Nephron progenitor cell (in vitro differentiated cells): ENCODE data around the gene THOC2.
"Not testable (repeated sequence)": the region's sequence is repeated elsewhere in the genome, so short reads cannot be mapped to it uniquely, and the experiment has no call there.

Source experiments
- DNase-seq: peaks from one replicate; pipeline ENCODE4 v3.0.0; 2021
- H3K27ac Mint-ChIP-seq: 2 replicates; pipeline ENCODE4 v1.8.0; 2021; ENCODE audit warnings: mild to moderate bottlenecking, moderate library complexity, mixed read lengths
- H3K27me3 Mint-ChIP-seq: 2 replicates; pipeline ENCODE4 v1.8.0; 2021; ENCODE audit warnings: mild to moderate bottlenecking, low read depth, mixed read lengths; ENCODE audit not compliant: poor library complexity
- H3K36me3 Mint-ChIP-seq: 2 replicates; pipeline ENCODE4 v1.8.0; 2021; ENCODE audit warnings: low read depth, mixed read lengths
- H3K4me1 Mint-ChIP-seq: 2 replicates; pipeline ENCODE4 v1.8.0; 2021; ENCODE audit warnings: mixed read lengths
- H3K4me3 Mint-ChIP-seq: 2 replicates; pipeline ENCODE4 v1.8.0; 2021; ENCODE audit warnings: mild to moderate bottlenecking, moderate library complexity, mixed read lengths
- H3K9me3 Mint-ChIP-seq: 2 replicates; pipeline ENCODE4 v1.8.0; 2021; ENCODE audit warnings: mild to moderate bottlenecking, moderate library complexity, mixed read lengths
- CTCF ChIP-seq: fragments of 200-600 bp; sonication (generic); IDR thresholded peaks from 2 replicates; pipeline ENCODE4 v1.5.0; 2021; ENCODE audit warnings: antibody characterized with exemption

Gene THOC2

DNA sequence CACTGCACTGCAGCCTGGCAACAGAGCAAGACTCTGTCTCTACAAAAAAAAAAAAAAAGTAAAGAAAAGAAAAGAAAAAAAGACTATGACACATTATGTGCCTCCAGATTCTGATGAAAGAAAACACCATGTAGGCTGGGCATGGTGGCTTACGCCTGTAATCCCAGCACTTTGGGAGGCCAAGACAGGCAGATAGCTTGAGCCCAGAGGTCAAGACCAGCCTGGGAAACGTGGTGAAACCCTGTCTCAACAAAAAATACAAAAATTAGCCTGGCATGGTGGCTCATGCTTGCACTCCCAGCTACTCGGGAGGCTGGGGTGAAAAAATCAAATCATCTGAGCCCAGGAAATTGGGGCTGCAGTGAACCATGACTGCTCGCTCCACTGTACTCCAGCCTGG lies 19.4 kb downstream of the THOC2 start:
- H3K27me3 Mint-ChIP-seq, result peaks cover 3% of the 10 kb centered on the region

DNA sequence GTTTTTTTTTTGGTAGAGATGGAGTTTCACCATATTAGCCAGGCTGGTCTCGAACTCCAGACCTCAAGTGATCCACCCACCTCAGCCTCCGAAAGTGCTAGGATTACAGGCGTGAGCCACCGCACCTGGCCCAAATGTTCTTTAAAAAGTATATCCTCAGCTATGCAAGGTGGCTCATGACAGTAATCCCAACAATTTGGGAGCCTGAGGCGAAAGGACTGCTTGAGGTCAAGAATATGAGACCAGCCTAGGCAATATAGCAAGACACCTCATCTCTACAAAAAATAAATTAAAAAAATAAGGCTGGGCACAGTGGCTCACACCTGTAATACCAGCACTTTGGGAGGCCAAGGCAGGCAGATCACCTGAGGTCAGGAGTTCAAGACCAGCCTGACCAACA lies 21.7 kb downstream of the THOC2 start:
- H3K27me3 Mint-ChIP-seq, DNase-seq, H3K4me1 Mint-ChIP-seq, H3K27ac Mint-ChIP-seq, H3K4me3 Mint-ChIP-seq: not testable (repeated sequence)
- Mint-ChIP-seq H3K9me3 (peaks cover 34% of the 10 kb centered on the region), H3K36me3 (peaks cover 33% of the 10 kb centered on the region)

More for the DNA sequence above, 19.4 kb downstream of the THOC2 start:
- H3K9me3 Mint-ChIP-seq, result peaks cover 55% of the 10 kb centered on the region
- H3K4me1 Mint-ChIP-seq, result peaks cover 7% of the 10 kb centered on the region
- H3K36me3 Mint-ChIP-seq, result peaks cover 44% of the 10 kb centered on the region
- no peak for DNase-seq
- TF ChIP-seq CTCF, result no peak
- peak overlapping the region; percentile 31 for H3K27ac Mint-ChIP-seq
- no peak overlapping the region for H3K4me3 Mint-ChIP-seq

GRCh38 chrX:123704781-123705180 lies 28.1 kb downstream of the THOC2 start:
- TF ChIP-seq CTCF, result no peak
- DNase-seq, result no peak
- Mint-ChIP-seq H3K4me1 (no peaks in the 10 kb centered on the region), H3K27ac (peak overlapping the region; percentile 34), H3K36me3 (peaks cover 24% of the 10 kb centered on the region), H3K4me3 (no peak overlapping the region), H3K27me3 (peaks cover 2% of the 10 kb centered on the region), H3K9me3 (peaks cover 10% of the 10 kb centered on the region)

DNA sequence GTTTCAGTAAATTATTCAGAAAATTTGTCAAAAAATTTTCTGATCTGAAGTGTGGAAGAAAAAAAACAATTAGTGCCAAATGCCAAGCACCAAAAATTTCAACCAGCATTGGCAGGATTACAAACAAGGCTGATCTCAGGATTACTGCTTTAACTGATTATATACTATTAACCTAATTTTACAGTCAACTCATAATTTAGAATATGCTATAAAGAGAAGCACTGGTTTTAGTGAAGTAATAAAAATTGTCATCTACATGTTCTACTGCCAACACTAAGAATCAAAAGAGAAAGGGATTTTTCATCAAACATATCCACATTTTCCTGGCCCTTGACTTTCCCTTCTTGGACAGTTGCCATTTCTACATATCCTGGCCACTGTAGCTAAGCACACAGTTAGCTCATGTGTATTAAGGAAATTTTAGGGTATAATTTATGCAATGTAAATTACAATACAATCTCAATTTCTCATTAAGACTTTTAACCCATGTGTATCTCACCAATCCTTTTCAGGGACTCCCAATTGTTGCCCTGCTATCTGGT lies 33.8 kb downstream of the THOC2 start:
- peaks cover 3% of the 10 kb centered on the region for H3K27me3 Mint-ChIP-seq
- H3K27ac Mint-ChIP-seq, result no peak overlapping the region
- DNase-seq, result no peak
- H3K4me3 Mint-ChIP-seq, result no peak overlapping the region
- peaks cover 24% of the 10 kb centered on the region for H3K36me3 Mint-ChIP-seq
- H3K9me3 Mint-ChIP-seq, result peaks cover 9% of the 10 kb centered on the region
- no peak for TF ChIP-seq CTCF
- no peaks in the 10 kb centered on the region for H3K4me1 Mint-ChIP-seq

- Mint-ChIP-seq H3K36me3 (peaks cover 36% of the 10 kb centered on the region), H3K9me3 (peaks cover 15% of the 10 kb centered on the region), H3K27ac (no peak overlapping the region), H3K4me1 (no peaks in the 10 kb centered on the region), H3K4me3 (no peak overlapping the region), H3K27me3 (peaks cover 3% of the 10 kb centered on the region)
- TF ChIP-seq CTCF, result no peak
- no peak for DNase-seq
Observed at GRCh38 chrX:123696334-123696733, 36.5 kb downstream of the THOC2 start.

- no peak overlapping the region for H3K4me3 Mint-ChIP-seq
- H3K27ac Mint-ChIP-seq, result no peak overlapping the region
- peaks cover 36% of the 10 kb centered on the region for H3K36me3 Mint-ChIP-seq
- TF ChIP-seq CTCF, result no peak
- no peak for DNase-seq
- peaks cover 15% of the 10 kb centered on the region for H3K9me3 Mint-ChIP-seq
- H3K27me3 Mint-ChIP-seq, result peaks cover 3% of the 10 kb centered on the region
- H3K4me1 Mint-ChIP-seq, result no peaks in the 10 kb centered on the region
Observed at GRCh38 chrX:123695242-123695641, 37.6 kb downstream of the THOC2 start.
